NK-92 treated with Interleukin-12 subunit alpha and Interleukin-12 subunit beta, amount 100 ng/mL, for 24 hours (cell line): ENCODE measurements around the gene CCDC192.

ENCODE experiments used
- DNase-seq: peaks from one replicate; lab custom pipeline; 2025; lab: John Stamatoyannopoulos, UW

Gene CCDC192

DNA sequence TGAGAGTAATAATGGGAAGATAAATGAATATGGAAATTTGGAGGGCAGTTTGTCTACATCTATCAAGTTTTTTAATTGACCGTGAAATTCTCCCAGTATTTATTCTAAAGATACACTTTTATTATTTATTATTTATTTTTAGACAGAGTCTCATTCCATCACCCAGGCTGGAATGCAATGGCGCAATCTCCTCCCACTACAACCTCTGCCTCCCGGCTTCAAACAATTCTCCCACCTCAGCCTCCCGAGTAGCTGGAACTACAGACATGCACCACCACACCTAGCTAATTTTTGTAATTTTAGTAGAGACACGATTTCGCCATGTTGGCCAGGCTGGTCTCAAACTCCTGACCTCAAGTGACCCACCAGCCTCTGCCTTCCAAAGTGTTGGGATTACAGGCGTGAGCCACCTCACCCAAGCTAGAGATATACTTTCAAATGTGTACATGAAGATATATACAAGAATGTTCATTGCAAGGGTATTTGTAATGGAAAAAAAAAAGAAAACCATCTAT lies 282.7 kb downstream of the CCDC192 start:
- DNase-seq: no peak

GRCh38 chr5:127987354-127988145 lies 284.4 kb downstream of the CCDC192 start:
- no peak for DNase-seq

GRCh38 chr5:127988146-127988760 lies 285.1 kb downstream of the CCDC192 start:
- no peak for DNase-seq
